WTC11 (cell line): ENCODE measurements around the gene PPFIBP2. TPM values are rescaled to one million over a fixed set of nuclear protein-coding genes. Genes with fewer than 3 reads are reported as not detected.
A peak's percentile ranks its signal among the peaks of the same experiment; 100 is the strongest.

ENCODE experiments used
- ATAC-seq: fragments of 200-7000 bp; cut with Tn5 transposase; 2 replicates; pipeline ENCODE4 v1.10.0; 2021; ENCODE audit warnings: mild to moderate bottlenecking, moderate library complexity
- CTCF ChIA-PET: fragments of 300-600 bp; sonication (Branson Sonifier 250); formaldehyde crosslinking; loops from one replicate; lab custom pipeline; 2021; ENCODE audit warnings: antibody characterized with exemption; lab: Charles Lee
- POLR2A ChIA-PET: fragments of 350-600 bp; sonication (Branson Sonifier 250); formaldehyde crosslinking; loops from one replicate; lab custom pipeline; 2021; ENCODE audit warnings: antibody characterized with exemption; lab: Charles Lee
- DNase-seq: peaks from one replicate; pipeline ENCODE4 v3.0.0; 2021; ENCODE audit warnings: low spot score
- H3K27ac Mint-ChIP-seq: 2 replicates; pipeline ENCODE4 v1.8.0; 2021; ENCODE audit warnings: mixed read lengths
- H3K27me3 Mint-ChIP-seq: 2 replicates; pipeline ENCODE4 v1.8.0; 2021; ENCODE audit warnings: low read depth, mild to moderate bottlenecking, moderate library complexity, mixed read lengths
- H3K36me3 Mint-ChIP-seq: 2 replicates; pipeline ENCODE4 v1.8.0; 2021; ENCODE audit warnings: mixed read lengths
- H3K4me1 Mint-ChIP-seq: 2 replicates; pipeline ENCODE4 v1.8.0; 2022; ENCODE audit warnings: mixed read lengths
- H3K4me3 Mint-ChIP-seq: 2 replicates; pipeline ENCODE4 v1.8.0; 2021; ENCODE audit warnings: mild to moderate bottlenecking, moderate library complexity, mixed read lengths
- H3K9me3 Mint-ChIP-seq: 2 replicates; pipeline ENCODE4 v1.8.0; 2021; ENCODE audit warnings: mixed read lengths
- CBFB ChIP-seq: sonication (generic); formaldehyde crosslinking; IDR thresholded peaks from 2 replicates; pipeline ENCODE4 v1.8.1; 2022; ENCODE audit warnings: mild to moderate bottlenecking, low read depth, missing genetic modification reagents
- CREB1 ChIP-seq: sonication (generic); formaldehyde crosslinking; IDR thresholded peaks from 2 replicates; pipeline ENCODE4 v1.8.0; 2023; ENCODE audit warnings: mild to moderate bottlenecking, missing genetic modification reagents
- CREM ChIP-seq: sonication (generic); formaldehyde crosslinking; IDR thresholded peaks from 2 replicates; pipeline ENCODE4 v1.8.1; 2022; ENCODE audit warnings: mild to moderate bottlenecking, missing genetic modification reagents, moderate library complexity
- EMX1 ChIP-seq: fragments of 250-450 bp; sonication (Bioruptor Pico); IDR thresholded peaks from 2 replicates; pipeline ENCODE4 v1.8.0; 2021; ENCODE audit warnings: mild to moderate bottlenecking
- GABPB1 ChIP-seq: sonication (generic); formaldehyde crosslinking; IDR thresholded peaks from 2 replicates; pipeline ENCODE4 v1.8.1; 2023; ENCODE audit warnings: mild to moderate bottlenecking, missing genetic modification reagents
- IRF2 ChIP-seq: sonication (generic); formaldehyde crosslinking; IDR thresholded peaks from 2 replicates; pipeline ENCODE4 v1.8.0; 2022; ENCODE audit warnings: low read depth, missing genetic modification reagents, borderline replicate concordance
- NFE2L1 ChIP-seq: sonication (generic); formaldehyde crosslinking; IDR thresholded peaks from 2 replicates; pipeline ENCODE4 v1.8.1; 2023; ENCODE audit warnings: missing genetic modification reagents
- PRRX2 ChIP-seq: fragments of 250-450 bp; sonication (Bioruptor Pico); IDR thresholded peaks from 2 replicates; pipeline ENCODE4 v1.8.0; 2021; ENCODE audit warnings: mild to moderate bottlenecking
- SMAD4 ChIP-seq: sonication (generic); formaldehyde crosslinking; IDR thresholded peaks from 2 replicates; pipeline ENCODE4 v1.8.0; 2022; ENCODE audit warnings: mild to moderate bottlenecking, missing genetic modification reagents
- ZNF138 ChIP-seq: sonication (generic); formaldehyde crosslinking; conservative IDR thresholded peaks from 2 replicates; pipeline ENCODE4 v1.8.1; 2022; ENCODE audit warnings: mild to moderate bottlenecking, moderate library complexity, missing genetic modification reagents
- ZNF263 ChIP-seq: sonication (generic); formaldehyde crosslinking; IDR thresholded peaks from 2 replicates; pipeline ENCODE4 v1.8.1; 2022; ENCODE audit warnings: low read depth, mild to moderate bottlenecking, moderate library complexity, missing genetic modification reagents
- ZNF396 ChIP-seq: fragments of 250-450 bp; sonication (Bioruptor Pico); IDR thresholded peaks from 2 replicates; pipeline ENCODE4 v1.8.0; 2021; ENCODE audit warnings: mild to moderate bottlenecking, moderate library complexity, borderline replicate concordance
- total RNA-seq: library from RNA; stranded (reverse); gene quantifications from 3 replicates; pipeline ENCODE4 v1.2.3, GENCODE V29; 2021
- TF ChIP-seq, protein P1 (sequence below): sonication (generic); formaldehyde crosslinking; IDR thresholded peaks from 2 replicates; pipeline ENCODE4 v1.8.0; 2022; ENCODE audit warnings: mild to moderate bottlenecking, missing genetic modification reagents
- TF ChIP-seq, protein P2 (sequence below): fragments of 250-450 bp; sonication (Bioruptor Pico); IDR thresholded peaks from 2 replicates; pipeline ENCODE4 v1.9.0; 2021; ENCODE audit warnings: mild to moderate bottlenecking
- TF ChIP-seq, protein P3 (sequence below): sonication (generic); formaldehyde crosslinking; IDR thresholded peaks from 2 replicates; pipeline ENCODE4 v1.8.0; 2022; ENCODE audit warnings: mild to moderate bottlenecking, missing genetic modification reagents

Gene PPFIBP2
- total RNA-seq, 1 experiment from 2014 or later, result 21.4 TPM

DNA sequence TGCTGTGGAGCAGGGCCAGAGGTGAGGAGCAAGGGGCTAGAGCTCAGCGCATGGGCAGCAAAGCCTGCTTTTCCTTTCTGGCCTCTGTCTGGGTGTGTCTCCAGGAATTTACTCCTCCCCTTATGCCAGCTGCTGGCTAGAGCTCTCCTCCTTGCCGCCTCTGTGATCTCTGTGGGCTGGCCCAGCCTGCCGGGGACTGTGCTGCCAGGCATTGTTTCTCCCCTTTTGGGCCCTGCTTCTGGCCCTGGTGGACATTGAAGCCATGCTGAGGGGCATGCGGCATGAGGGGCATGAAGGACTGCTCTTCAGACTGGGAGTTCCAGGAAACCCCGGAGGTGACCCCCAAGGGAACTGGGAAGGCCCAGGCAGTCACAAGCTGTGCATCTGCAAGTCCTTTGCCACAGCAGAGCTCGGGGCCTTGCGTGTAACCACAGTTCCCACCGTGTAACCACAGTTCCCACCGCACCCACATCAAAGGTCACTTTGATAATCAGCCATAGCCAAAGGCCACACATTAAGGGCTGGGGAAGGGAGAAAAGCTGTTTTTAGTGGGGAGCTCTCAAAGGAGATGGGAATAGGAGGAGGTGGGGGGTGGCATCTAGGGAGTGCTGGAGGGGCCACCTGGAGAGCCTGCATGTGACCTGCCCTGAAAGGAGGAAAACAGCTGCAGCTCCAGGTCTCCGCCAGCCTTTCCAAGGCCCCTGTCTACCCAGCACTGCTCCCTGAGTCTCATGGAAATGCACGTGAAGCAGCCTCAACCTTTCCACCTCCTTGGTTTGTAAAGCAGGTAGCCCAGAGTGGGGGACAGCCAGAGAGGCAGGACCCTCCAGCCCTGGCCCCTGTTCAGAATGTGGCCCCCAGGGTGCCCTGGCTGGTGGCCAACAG is 62.3 kb downstream of the PPFIBP2 start:
- no peak overlapping the region for H3K4me3 Mint-ChIP-seq
- no peaks in the 10 kb centered on the region for H3K9me3 Mint-ChIP-seq
- H3K27me3 Mint-ChIP-seq, result no peaks in the 10 kb centered on the region
- H3K27ac Mint-ChIP-seq, result peak overlapping the region; percentile 96; the same call in 1 of the 2 replicates
- H3K4me1 Mint-ChIP-seq, result peaks cover 91% of the 10 kb centered on the region
- ChIA-PET CTCF (interaction anchor here (0.7 to 8.5 kb wide), 7 partner anchors 11 to 134 kb away, joined by 3 to 229 read pairs (median 4); no protein-coding TSS in a partner anchor), POLR2A (no interaction called here)
- no peak for ATAC-seq
- no peaks in the 10 kb centered on the region for H3K36me3 Mint-ChIP-seq
- no peak for DNase-seq
- TF ChIP-seq IRF2 (no peak), ZNF263 (CRISPR knock-in tag) (no peak), ZNF138 (no peak), ZNF396 (no peak), PRRX2 (no peak), SMAD4 (CRISPR knock-in tag) (no peak)
- TF ChIP-seq, protein P1, sequence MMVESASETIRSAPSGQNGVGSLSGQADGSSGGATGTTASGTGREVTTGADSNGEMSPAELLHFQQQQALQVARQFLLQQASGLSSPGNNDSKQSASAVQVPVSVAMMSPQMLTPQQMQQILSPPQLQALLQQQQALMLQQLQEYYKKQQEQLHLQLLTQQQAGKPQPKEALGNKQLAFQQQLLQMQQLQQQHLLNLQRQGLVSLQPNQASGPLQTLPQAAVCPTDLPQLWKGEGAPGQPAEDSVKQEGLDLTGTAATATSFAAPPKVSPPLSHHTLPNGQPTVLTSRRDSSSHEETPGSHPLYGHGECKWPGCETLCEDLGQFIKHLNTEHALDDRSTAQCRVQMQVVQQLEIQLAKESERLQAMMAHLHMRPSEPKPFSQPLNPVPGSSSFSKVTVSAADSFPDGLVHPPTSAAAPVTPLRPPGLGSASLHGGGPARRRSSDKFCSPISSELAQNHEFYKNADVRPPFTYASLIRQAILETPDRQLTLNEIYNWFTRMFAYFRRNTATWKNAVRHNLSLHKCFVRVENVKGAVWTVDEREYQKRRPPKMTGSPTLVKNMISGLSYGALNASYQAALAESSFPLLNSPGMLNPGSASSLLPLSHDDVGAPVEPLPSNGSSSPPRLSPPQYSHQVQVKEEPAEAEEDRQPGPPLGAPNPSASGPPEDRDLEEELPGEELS (CRISPR knock-in tag), result no peak
- TF ChIP-seq, protein P2, sequence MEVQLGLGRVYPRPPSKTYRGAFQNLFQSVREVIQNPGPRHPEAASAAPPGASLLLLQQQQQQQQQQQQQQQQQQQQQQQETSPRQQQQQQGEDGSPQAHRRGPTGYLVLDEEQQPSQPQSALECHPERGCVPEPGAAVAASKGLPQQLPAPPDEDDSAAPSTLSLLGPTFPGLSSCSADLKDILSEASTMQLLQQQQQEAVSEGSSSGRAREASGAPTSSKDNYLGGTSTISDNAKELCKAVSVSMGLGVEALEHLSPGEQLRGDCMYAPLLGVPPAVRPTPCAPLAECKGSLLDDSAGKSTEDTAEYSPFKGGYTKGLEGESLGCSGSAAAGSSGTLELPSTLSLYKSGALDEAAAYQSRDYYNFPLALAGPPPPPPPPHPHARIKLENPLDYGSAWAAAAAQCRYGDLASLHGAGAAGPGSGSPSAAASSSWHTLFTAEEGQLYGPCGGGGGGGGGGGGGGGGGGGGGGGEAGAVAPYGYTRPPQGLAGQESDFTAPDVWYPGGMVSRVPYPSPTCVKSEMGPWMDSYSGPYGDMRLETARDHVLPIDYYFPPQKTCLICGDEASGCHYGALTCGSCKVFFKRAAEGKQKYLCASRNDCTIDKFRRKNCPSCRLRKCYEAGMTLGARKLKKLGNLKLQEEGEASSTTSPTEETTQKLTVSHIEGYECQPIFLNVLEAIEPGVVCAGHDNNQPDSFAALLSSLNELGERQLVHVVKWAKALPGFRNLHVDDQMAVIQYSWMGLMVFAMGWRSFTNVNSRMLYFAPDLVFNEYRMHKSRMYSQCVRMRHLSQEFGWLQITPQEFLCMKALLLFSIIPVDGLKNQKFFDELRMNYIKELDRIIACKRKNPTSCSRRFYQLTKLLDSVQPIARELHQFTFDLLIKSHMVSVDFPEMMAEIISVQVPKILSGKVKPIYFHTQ (CRISPR knock-in tag), result no peak
- TF ChIP-seq, protein P3, sequence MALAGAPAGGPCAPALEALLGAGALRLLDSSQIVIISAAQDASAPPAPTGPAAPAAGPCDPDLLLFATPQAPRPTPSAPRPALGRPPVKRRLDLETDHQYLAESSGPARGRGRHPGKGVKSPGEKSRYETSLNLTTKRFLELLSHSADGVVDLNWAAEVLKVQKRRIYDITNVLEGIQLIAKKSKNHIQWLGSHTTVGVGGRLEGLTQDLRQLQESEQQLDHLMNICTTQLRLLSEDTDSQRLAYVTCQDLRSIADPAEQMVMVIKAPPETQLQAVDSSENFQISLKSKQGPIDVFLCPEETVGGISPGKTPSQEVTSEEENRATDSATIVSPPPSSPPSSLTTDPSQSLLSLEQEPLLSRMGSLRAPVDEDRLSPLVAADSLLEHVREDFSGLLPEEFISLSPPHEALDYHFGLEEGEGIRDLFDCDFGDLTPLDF (CRISPR knock-in tag), result no peak

DNA sequence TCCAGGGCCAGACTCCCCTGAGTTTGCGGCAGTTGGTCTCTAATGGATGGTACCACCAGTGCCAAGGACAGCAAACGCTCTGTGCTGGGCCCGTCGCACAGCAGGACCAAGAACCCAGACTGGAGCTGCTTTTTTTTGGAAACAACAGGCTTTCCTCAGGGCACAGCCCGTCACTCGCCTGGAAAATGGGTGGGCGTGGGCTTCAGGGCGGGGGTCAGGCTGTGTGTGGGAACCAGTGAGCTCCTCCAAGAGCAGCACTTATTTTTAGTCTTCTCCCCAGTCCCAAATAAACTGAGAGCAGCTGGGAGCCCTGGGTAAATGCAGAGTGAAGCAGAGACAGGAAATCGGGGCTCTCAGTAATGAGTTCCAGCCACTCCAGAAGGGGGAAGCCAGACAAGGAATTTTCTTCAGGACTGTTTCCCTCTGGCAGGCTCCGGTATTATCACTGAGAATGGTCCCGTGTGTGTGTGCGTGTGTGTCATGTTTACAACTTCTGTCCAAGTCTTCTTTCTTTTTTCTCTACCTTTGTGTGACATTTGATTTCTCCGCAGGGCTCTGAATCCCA is 63.0 kb downstream of the PPFIBP2 start:
- ChIA-PET POLR2A (interaction anchor here (0.8 kb wide), 1 partner anchor 52 kb away, joined by 3 read pairs; no protein-coding TSS in a partner anchor), CTCF (interaction anchor here (0.7 to 8.5 kb wide), 5 partner anchors 11 to 764 kb away, joined by 3 to 229 read pairs (median 3); no protein-coding TSS in a partner anchor)
- Mint-ChIP-seq H3K4me1 (peaks cover 84% of the 10 kb centered on the region), H3K36me3 (no peaks in the 10 kb centered on the region), H3K27ac (peak overlapping the region; percentile 96), H3K4me3 (peak overlapping the region; percentile 33), H3K9me3 (no peaks in the 10 kb centered on the region), H3K27me3 (no peaks in the 10 kb centered on the region)
- no peak for DNase-seq
- ATAC-seq, result no peak
- TF ChIP-seq CBFB (CRISPR knock-in tag) (no peak), GABPB1 (no peak), EMX1 (CRISPR knock-in tag) (no peak), CREM (no peak), NFE2L1 (CRISPR knock-in tag) (no peak), CREB1 (CRISPR knock-in tag) (no peak)
